Gastrocnemius medialis (tissue), 4 donors: ENCODE data around the gene GRIA4. TPM values are rescaled to one million over a fixed set of nuclear protein-coding genes. Genes with fewer than 3 reads are reported as not detected.

Experiments used
- ATAC-seq, 2 donors: fragments of 150-250 bp; one replicate each; pipeline ENCODE4 v1.9.1; 2016
- DNase-seq, 2 donors: peaks; one replicate each; pipeline ENCODE4 v3.0.0-alpha.2; 2019
- H3K27ac ChIP-seq, 4 donors: fragments of 200-600 bp; sonication (generic); 1 replicate in 1 of 4; 2 replicates in 3 of 4; pipeline ENCODE4 v1.5.1; 2016 to 2018; ENCODE audit warnings: mild to moderate bottlenecking in 2 of 4, moderate library complexity in 1 of 4
- H3K27me3 ChIP-seq, 3 donors: fragments of 200-600 bp; sonication (generic) in 2 of 3; 1 replicate in 1 of 3; 2 replicates in 2 of 3; pipeline versions ENCODE4 v1.5.1 to v1.6.0; 2016 to 2019; ENCODE audit warnings: mild to moderate bottlenecking in 1 of 3, moderate library complexity in 1 of 3
- H3K36me3 ChIP-seq, 2 donors: fragments of 200-600 bp; sonication (generic) in 1 of 2; one replicate each; pipeline ENCODE4 v1.5.1; 2017 to 2018
- H3K4me1 ChIP-seq, 2 donors: fragments of 200-600 bp; sonication (generic) in 1 of 2; one replicate each; pipeline ENCODE4 v1.5.1; 2016 to 2017; ENCODE audit warnings: mild to moderate bottlenecking in 2 of 2
- H3K4me3 ChIP-seq, 4 donors: fragments of 200-600 bp; sonication (generic) in 3 of 4; 1 replicate in 1 of 4; 2 replicates in 3 of 4; pipeline ENCODE4 v1.5.1; 2016 to 2019; ENCODE audit warnings: mild to moderate bottlenecking in 2 of 4
- H3K9me3 ChIP-seq, 3 donors: fragments of 200-600 bp; sonication (generic) in 2 of 3; 1 replicate in 1 of 3; 2 replicates in 2 of 3; pipeline ENCODE4 v1.5.1; 2016 to 2019
- CTCF ChIP-seq, 5 experiments: fragments of 450-650 bp in 3 of 5; fragments of 200-600 bp in 2 of 5; sonication (generic) in 2 of 5; IDR thresholded peaks in 4 of 5; conservative IDR thresholded peaks in 1 of 5; 1 replicate in 4 of 5; 2 replicates in 1 of 5; pipeline ENCODE4 v1.5.1; 2016 to 2019; ENCODE audit warnings: antibody characterized with exemption in 5 of 5, mild to moderate bottlenecking in 3 of 5, moderate library complexity in 3 of 5
- POLR2A ChIP-seq, 2 donors: fragments of 450-650 bp; IDR thresholded peaks; one replicate each; pipeline ENCODE4 v1.6.1; 2017; ENCODE audit warnings: antibody characterized with exemption in 2 of 2, mild to moderate bottlenecking in 2 of 2, moderate library complexity in 2 of 2
- in situ Hi-C, 4 donors: fragments of 200-750 bp; cut with MboI; loops; one replicate each; pipeline versions ENCODE4 v1.15.0 to v1.8.0; 2017; ENCODE audit warnings: low sequenced_read_pairs in 4 of 4
- intact Hi-C: fragments of 100-400 bp; cut with DNase I; formaldehyde crosslinking; loops from one replicate; pipeline ENCODE4 v1.15.1; 2023; ENCODE audit warnings: low total_unique reads
- total RNA-seq, 4 donors: library from RNA; depleted of rRNA; stranded (reverse); fragments of >200 nt; gene quantifications; one replicate each; pipeline versions ENCODE4 v1.1.0 to v1.2.3, GENCODE V29; 2016

The GRIA4 gene
- total RNA-seq, 4 donors from 2014 or later = not detected

- in situ Hi-C loops = no loop called here
- intact Hi-C loops = no loop called here
- DNase-seq (no peak), ATAC-seq (no peak)
- Histone ChIP-seq H3K27ac (no peak overlapping the region), H3K36me3 (no peaks in the 10 kb centered on the region), H3K9me3 (no peaks in the 10 kb centered on the region), H3K27me3 (no peaks in the 10 kb centered on the region), H3K4me3 (no peak overlapping the region), H3K4me1 (no peaks in the 10 kb centered on the region)
- TF ChIP-seq CTCF (IDR thresholded peaks at IDR 0.05 in 4 of 5, conservative IDR thresholded peaks at IDR 0.05 in 1 of 5) = no peak
- no peak for TF ChIP-seq POLR2A (IDR thresholded peaks at IDR 0.05)
These were observed 296.6 kb downstream of the GRIA4 start for GRCh38 chr11:105906517-105906916.

GRCh38 chr11:105907319-105907718, 297.4 kb downstream of the GRIA4 start:
- Histone ChIP-seq H3K27ac (no peak overlapping the region), H3K36me3 (no peaks in the 10 kb centered on the region), H3K27me3 (no peaks in the 10 kb centered on the region), H3K9me3 (no peaks in the 10 kb centered on the region), H3K4me1 (no peaks in the 10 kb centered on the region), H3K4me3 (no peak overlapping the region)
- ATAC-seq (no peak), DNase-seq (no peak)
- in situ Hi-C loops = no loop called here
- intact Hi-C loops = no loop called here
- TF ChIP-seq CTCF (IDR thresholded peaks at IDR 0.05 in 4 of 5, conservative IDR thresholded peaks at IDR 0.05 in 1 of 5) = no peak
- TF ChIP-seq POLR2A (IDR thresholded peaks at IDR 0.05) = no peak

GRCh38 chr11:105910095-105910715, 300.3 kb downstream of the GRIA4 start:
- H3K9me3 ChIP-seq = no peaks in the 10 kb centered on the region
- in situ Hi-C loops = no loop called here
- H3K4me1 ChIP-seq = no peaks in the 10 kb centered on the region
- TF ChIP-seq POLR2A (IDR thresholded peaks at IDR 0.05) = no peak
- no peak for TF ChIP-seq CTCF (IDR thresholded peaks at IDR 0.05 in 4 of 5, conservative IDR thresholded peaks at IDR 0.05 in 1 of 5)
- intact Hi-C loops = no loop called here
- DNase-seq (no peak), ATAC-seq (no peak)
- H3K27ac ChIP-seq = no peak overlapping the region
- H3K27me3 ChIP-seq = no peaks in the 10 kb centered on the region
- no peak overlapping the region for H3K4me3 ChIP-seq
- no peaks in the 10 kb centered on the region for H3K36me3 ChIP-seq

- TF ChIP-seq CTCF (IDR thresholded peaks at IDR 0.05 in 4 of 5, conservative IDR thresholded peaks at IDR 0.05 in 1 of 5) = no peak
- TF ChIP-seq POLR2A (IDR thresholded peaks at IDR 0.05) = no peak
- in situ Hi-C loops (no loop called here), intact Hi-C loops (no loop called here)
- no peaks in the 10 kb centered on the region for H3K4me1 ChIP-seq
- no peak overlapping the region for H3K4me3 ChIP-seq
- no peaks in the 10 kb centered on the region for H3K9me3 ChIP-seq
- ATAC-seq (no peak), DNase-seq (no peak)
- no peak overlapping the region for H3K27ac ChIP-seq
- no peaks in the 10 kb centered on the region for H3K36me3 ChIP-seq
- no peaks in the 10 kb centered on the region for H3K27me3 ChIP-seq
These were observed 301.6 kb downstream of the GRIA4 start for GRCh38 chr11:105911454-105911853.

GRCh38 chr11:105912666-105913065, 302.8 kb downstream of the GRIA4 start:
- Histone ChIP-seq H3K36me3 (no peaks in the 10 kb centered on the region), H3K9me3 (no peaks in the 10 kb centered on the region), H3K27me3 (no peaks in the 10 kb centered on the region), H3K4me1 (no peaks in the 10 kb centered on the region), H3K4me3 (no peak overlapping the region), H3K27ac (no peak overlapping the region)
- in situ Hi-C loops (no loop called here), intact Hi-C loops (no loop called here)
- DNase-seq (no peak), ATAC-seq (no peak)
- TF ChIP-seq POLR2A (IDR thresholded peaks at IDR 0.05) (no peak), CTCF (IDR thresholded peaks at IDR 0.05 in 4 of 5, conservative IDR thresholded peaks at IDR 0.05 in 1 of 5) (no peak)
